C4-2B (cell line): ENCODE data around the gene TEX35.

Experiments
- ZFX ChIP-seq: fragments of 450-650 bp; IDR thresholded peaks from 2 replicates; pipeline ENCODE4 v1.6.1; 2017
- TF ChIP-seq, protein P1 (sequence below): fragments of 450-650 bp; conservative IDR thresholded peaks from 2 replicates; pipeline ENCODE4 v1.5.1; 2017; ENCODE audit warnings: mild to moderate bottlenecking

DNA sequence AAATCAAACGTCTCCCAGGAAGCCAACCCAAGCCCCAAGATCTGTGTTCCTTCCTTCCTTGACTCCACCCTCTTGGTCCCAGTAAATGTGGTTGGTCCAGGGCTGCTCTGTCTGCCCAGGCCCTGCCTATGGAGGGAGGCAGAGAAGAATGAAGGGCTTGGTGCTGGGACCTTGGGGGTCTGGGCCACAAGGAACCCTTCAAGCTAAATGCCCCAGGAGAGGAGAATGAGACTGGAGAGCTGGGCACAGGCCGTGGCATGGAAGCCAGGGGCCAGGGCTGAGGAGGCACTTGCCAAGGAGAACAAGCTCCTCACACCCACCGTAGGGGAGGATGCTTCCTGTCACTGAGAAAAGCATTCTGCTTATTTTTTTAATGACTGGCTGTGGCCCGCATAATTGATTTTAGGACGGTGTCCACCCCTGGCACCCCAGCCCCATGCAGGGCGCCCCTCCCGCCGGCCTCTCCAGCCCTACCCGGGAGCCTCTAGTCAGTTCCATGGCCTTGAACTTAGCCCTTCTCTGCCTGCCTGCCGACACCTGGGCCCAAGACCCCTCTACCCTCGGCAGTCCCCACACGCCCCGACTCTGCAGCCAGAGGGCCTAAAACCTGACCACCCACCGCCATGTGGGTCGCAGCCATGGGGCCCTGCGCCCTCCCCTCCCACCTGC lies 17.0 kb upstream of the TEX35 start:
- TF ChIP-seq, protein P1, sequence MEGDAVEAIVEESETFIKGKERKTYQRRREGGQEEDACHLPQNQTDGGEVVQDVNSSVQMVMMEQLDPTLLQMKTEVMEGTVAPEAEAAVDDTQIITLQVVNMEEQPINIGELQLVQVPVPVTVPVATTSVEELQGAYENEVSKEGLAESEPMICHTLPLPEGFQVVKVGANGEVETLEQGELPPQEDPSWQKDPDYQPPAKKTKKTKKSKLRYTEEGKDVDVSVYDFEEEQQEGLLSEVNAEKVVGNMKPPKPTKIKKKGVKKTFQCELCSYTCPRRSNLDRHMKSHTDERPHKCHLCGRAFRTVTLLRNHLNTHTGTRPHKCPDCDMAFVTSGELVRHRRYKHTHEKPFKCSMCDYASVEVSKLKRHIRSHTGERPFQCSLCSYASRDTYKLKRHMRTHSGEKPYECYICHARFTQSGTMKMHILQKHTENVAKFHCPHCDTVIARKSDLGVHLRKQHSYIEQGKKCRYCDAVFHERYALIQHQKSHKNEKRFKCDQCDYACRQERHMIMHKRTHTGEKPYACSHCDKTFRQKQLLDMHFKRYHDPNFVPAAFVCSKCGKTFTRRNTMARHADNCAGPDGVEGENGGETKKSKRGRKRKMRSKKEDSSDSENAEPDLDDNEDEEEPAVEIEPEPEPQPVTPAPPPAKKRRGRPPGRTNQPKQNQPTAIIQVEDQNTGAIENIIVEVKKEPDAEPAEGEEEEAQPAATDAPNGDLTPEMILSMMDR = no peak
- no peak for TF ChIP-seq ZFX
